OCI-LY7 (cell line): ENCODE results near the gene ZPBP2. TPM values are rescaled to one million over a fixed set of nuclear protein-coding genes. Genes with fewer than 3 reads are reported as not detected.

Experiments
- BruUV-seq: library from RNA; stranded (reverse); fragments of 400-500 nt; replicated peaks from 2 replicates; lab custom pipeline; 2021; lab: Mats Ljungman, UMichigan
- CTCF ChIA-PET: fragments of 300-600 bp; sonication (Branson Sonifier 250); formaldehyde crosslinking; loops from one replicate; lab custom pipeline; 2022; ENCODE audit warnings: antibody characterized with exemption; ENCODE audit not compliant: unreplicated experiment; lab: Charles Lee
- POLR2A ChIA-PET: fragments of 300-600 bp; sonication (Branson Sonifier 250); formaldehyde crosslinking; loops from one replicate; lab custom pipeline; 2022; ENCODE audit warnings: antibody characterized with exemption; lab: Charles Lee
- DNase-seq: peaks from one replicate; pipeline ENCODE4 v3.0.0-alpha.2; 2015; ENCODE audit warnings: low spot score
- H2AFZ ChIP-seq: fragments of 200-600 bp; sonication (generic), shearing (Covaris generic); 2 replicates; pipeline ENCODE4 v1.6.1; 2014; ENCODE audit warnings: mild to moderate bottlenecking, antibody characterized with exemption, low read length, moderate library complexity
- H3K27ac ChIP-seq: fragments of 200-600 bp; sonication (generic); 2 replicates; pipeline ENCODE4 v1.5.1; 2014; ENCODE audit warnings: mixed run types, low read depth, mild to moderate bottlenecking, moderate library complexity, low read length, inconsistent platforms; ENCODE audit not compliant: poor library complexity, severe bottlenecking
- H3K36me3 ChIP-seq: fragments of 200-600 bp; sonication (generic); 2 replicates; pipeline ENCODE4 v1.6.1; 2014; ENCODE audit warnings: mild to moderate bottlenecking, antibody characterized with exemption, low read length, moderate library complexity, mixed read lengths; ENCODE audit not compliant: insufficient read depth
- H3K4me1 ChIP-seq: fragments of 200-600 bp; sonication (generic); 2 replicates; pipeline ENCODE4 v1.5.1; 2014; ENCODE audit warnings: mild to moderate bottlenecking, low read length; ENCODE audit not compliant: insufficient read depth, poor library complexity, severe bottlenecking
- H3K4me2 ChIP-seq: fragments of 200-600 bp; sonication (generic); 2 replicates; pipeline ENCODE4 v1.6.1; 2014; ENCODE audit warnings: mild to moderate bottlenecking, low read length
- H3K4me3 ChIP-seq: fragments of 200-600 bp; sonication (generic); 2 replicates; pipeline ENCODE4 v1.5.1; 2014; ENCODE audit warnings: mild to moderate bottlenecking, low read depth, low read length; ENCODE audit not compliant: poor library complexity, severe bottlenecking
- H3K79me2 ChIP-seq: fragments of 200-600 bp; sonication (generic); 2 replicates; pipeline ENCODE4 v1.6.1; 2016; ENCODE audit warnings: low read depth, mild to moderate bottlenecking, low read length, moderate library complexity, mixed read lengths; ENCODE audit not compliant: insufficient read depth
- H3K9me2 ChIP-seq: fragments of 200-600 bp; sonication (generic); 2 replicates; pipeline ENCODE4 v1.6.1; 2016; ENCODE audit warnings: mild to moderate bottlenecking, low read length, mixed read lengths; ENCODE audit not compliant: insufficient read depth
- H3K9me3 ChIP-seq: fragments of 200-600 bp; sonication (generic); 2 replicates; pipeline ENCODE4 v1.6.1; 2014; ENCODE audit warnings: mild to moderate bottlenecking, mixed run types, low read length, mixed read lengths
- H4K20me1 ChIP-seq: fragments of 200-600 bp; sonication (generic); 2 replicates; pipeline ENCODE4 v1.6.1; 2014; ENCODE audit warnings: mild to moderate bottlenecking, antibody characterized with exemption, low read length, moderate library complexity, mixed read lengths; ENCODE audit not compliant: insufficient read depth
- EZH2phosphoT487 ChIP-seq: fragments of 200-600 bp; sonication (generic); IDR thresholded peaks from 2 replicates; pipeline ENCODE4 v1.6.1; 2018; ENCODE audit warnings: low read depth, borderline replicate concordance, mild to moderate bottlenecking, mixed run types, antibody characterized with exemption, low read length, moderate library complexity, mixed read lengths
- intact Hi-C: fragments of 100-400 bp; cut with micrococcal nuclease; formaldehyde crosslinking; loops from one replicate; pipeline ENCODE4 v1.10.0; 2022; ENCODE audit not compliant: unreplicated experiment
- total RNA-seq, 2 experiments: library from RNA; depleted of rRNA in 1 of 2; stranded (reverse); fragments of >200 nt in 1 of 2; shearing (Covaris generic) in 1 of 2; gene quantifications; 2 replicates each; pipeline ENCODE4 v1.2.3, GENCODE V29; 2014 to 2022
- TF ChIP-seq, protein P1 (sequence below): fragments of 200-600 bp; sonication (generic); conservative IDR thresholded peaks from 2 replicates; pipeline ENCODE4 v1.5.1; 2014; ENCODE audit warnings: mild to moderate bottlenecking, antibody characterized with exemption, low read length, moderate library complexity, mixed read lengths

Gene ZPBP2
- total RNA-seq, 2 experiments from 2014 or later = not detected

DNA sequence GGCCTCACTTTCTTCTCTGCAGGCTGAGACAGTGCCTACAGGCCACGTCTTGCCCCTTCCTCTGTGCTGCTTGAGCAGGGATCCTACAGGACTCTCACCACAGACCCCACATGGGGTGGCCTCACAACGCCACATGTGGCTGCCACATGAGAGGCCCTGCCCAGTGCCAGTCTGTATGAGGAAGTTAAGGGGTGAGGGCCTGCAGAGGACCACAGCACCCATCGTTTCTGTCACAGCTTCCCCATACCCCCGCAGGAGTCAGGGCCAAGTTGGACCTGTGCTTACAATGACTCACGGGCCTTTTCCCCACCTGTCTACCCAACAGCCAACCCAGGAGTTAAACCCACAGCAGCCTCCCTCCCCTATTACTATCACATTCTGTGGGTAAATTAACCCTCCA lies 53.3 kb downstream of the ZPBP2 start:
- no peak for DNase-seq
- Histone ChIP-seq H2AFZ (no peak overlapping the region), H3K9me3 (no peaks in the 10 kb centered on the region), H3K9me2 (no peaks in the 10 kb centered on the region), H3K79me2 (peaks cover 25% of the 10 kb centered on the region), H3K4me2 (no peak overlapping the region), H3K27ac (no peak overlapping the region), H3K4me3 (no peak overlapping the region), H3K36me3 (peaks cover 64% of the 10 kb centered on the region), H3K4me1 (peaks cover 40% of the 10 kb centered on the region), H4K20me1 (no peaks in the 10 kb centered on the region)
- ChIA-PET CTCF (no interaction called here), POLR2A (no interaction called here)
- BruUV-seq = TSS peak; percentile 88
- intact Hi-C loops = no loop called here
- TF ChIP-seq EZH2phosphoT487 = no peak
- TF ChIP-seq, protein P1, sequence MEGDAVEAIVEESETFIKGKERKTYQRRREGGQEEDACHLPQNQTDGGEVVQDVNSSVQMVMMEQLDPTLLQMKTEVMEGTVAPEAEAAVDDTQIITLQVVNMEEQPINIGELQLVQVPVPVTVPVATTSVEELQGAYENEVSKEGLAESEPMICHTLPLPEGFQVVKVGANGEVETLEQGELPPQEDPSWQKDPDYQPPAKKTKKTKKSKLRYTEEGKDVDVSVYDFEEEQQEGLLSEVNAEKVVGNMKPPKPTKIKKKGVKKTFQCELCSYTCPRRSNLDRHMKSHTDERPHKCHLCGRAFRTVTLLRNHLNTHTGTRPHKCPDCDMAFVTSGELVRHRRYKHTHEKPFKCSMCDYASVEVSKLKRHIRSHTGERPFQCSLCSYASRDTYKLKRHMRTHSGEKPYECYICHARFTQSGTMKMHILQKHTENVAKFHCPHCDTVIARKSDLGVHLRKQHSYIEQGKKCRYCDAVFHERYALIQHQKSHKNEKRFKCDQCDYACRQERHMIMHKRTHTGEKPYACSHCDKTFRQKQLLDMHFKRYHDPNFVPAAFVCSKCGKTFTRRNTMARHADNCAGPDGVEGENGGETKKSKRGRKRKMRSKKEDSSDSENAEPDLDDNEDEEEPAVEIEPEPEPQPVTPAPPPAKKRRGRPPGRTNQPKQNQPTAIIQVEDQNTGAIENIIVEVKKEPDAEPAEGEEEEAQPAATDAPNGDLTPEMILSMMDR = no peak

DNA sequence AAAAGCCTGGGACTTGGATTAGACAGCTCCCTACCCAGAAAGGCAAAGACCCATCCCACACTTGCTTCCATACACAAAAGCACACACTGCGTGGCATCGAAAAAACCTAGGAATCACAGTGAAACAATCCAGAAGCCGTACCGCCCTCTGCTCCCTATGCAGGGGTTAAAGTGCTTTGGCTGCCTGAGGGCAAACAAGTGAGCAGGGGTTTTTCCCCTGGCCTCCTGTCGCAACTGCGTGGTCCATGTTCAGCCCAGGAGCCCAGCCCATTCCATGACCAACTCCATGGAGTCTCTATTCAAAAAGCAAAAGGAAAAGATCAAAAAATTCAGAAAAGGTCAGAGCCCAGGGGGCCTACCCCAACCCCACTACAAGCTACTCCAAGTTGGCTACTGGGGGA lies 54.0 kb downstream of the ZPBP2 start:
- TF ChIP-seq, protein P1 = no peak
- TF ChIP-seq EZH2phosphoT487 = no peak
- intact Hi-C loops = no loop called here
- Histone ChIP-seq H3K79me2 (peaks cover 32% of the 10 kb centered on the region), H3K4me3 (no peak overlapping the region), H3K9me3 (no peaks in the 10 kb centered on the region), H3K4me1 (peaks cover 40% of the 10 kb centered on the region), H3K9me2 (no peaks in the 10 kb centered on the region), H2AFZ (no peak overlapping the region), H3K27ac (no peak overlapping the region), H3K4me2 (no peak overlapping the region), H4K20me1 (no peaks in the 10 kb centered on the region), H3K36me3 (peaks cover 61% of the 10 kb centered on the region)
- DNase-seq = no peak
- CTCF ChIA-PET = no interaction called here
- BruUV-seq = no TSS peak
- POLR2A ChIA-PET = no interaction called here

DNA sequence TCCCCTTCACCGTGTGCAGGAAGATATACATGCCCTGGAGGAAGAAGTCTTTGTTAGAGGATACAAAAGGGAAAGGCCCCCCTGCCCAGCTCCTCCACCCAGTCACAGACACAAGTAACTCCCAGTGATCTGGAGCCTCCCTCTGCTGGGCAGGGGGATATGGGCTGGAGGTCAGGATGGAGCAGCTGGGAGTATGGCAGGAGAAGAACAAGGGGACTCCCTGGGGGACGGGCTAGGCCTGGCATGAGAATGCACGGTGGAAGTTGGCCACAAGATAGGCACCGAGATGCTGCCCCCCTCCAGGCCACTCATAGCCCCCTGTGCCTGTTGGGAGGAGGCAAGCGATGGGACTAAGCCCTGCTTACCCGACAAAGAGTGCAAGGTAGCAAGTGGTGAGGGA lies 55.2 kb downstream of the ZPBP2 start:
- POLR2A ChIA-PET = interaction anchor here (1.0 kb wide), 1 partner anchor 143 kb away, joined by 4 read pairs; no protein-coding TSS in a partner anchor
- H3K27ac ChIP-seq = no peak overlapping the region
- DNase-seq = no peak
- no peaks in the 10 kb centered on the region for H4K20me1 ChIP-seq
- CTCF ChIA-PET = no interaction called here
- no peak overlapping the region for H3K4me2 ChIP-seq
- peaks cover 35% of the 10 kb centered on the region for H3K79me2 ChIP-seq
- no TSS peak for BruUV-seq
- peaks cover 41% of the 10 kb centered on the region for H3K4me1 ChIP-seq
- H2AFZ ChIP-seq = no peak overlapping the region
- TF ChIP-seq, protein P1 = no peak
- no peak for TF ChIP-seq EZH2phosphoT487
- H3K4me3 ChIP-seq = no peak overlapping the region
- intact Hi-C loops = no loop called here
- no peaks in the 10 kb centered on the region for H3K9me3 ChIP-seq
- peaks cover 52% of the 10 kb centered on the region for H3K36me3 ChIP-seq
- no peaks in the 10 kb centered on the region for H3K9me2 ChIP-seq
